Pancreas (tissue), 10 donors: ENCODE measurements around the gene PSME1. TPM values are rescaled to one million over a fixed set of nuclear protein-coding genes. Genes with fewer than 3 reads are reported as not detected.

Source experiments
- ATAC-seq, 4 donors: fragments of 200-7000 bp; cut with Tn5 transposase; one replicate each; pipeline versions ENCODE4 v1.8.0 to v1.9.1; 2020; ENCODE audit warnings: mild to moderate bottlenecking in 4 of 4, moderate library complexity in 4 of 4
- DNase-seq, 6 donors: peaks; one replicate each; pipeline ENCODE4 v3.0.0-alpha.2; 2020
- FAIRE-seq: peaks from 2 replicates; lab custom pipeline; 2012; peaks lifted over from hg19 to GRCh38; lab: Jason Lieb, UNC
- H3K27ac ChIP-seq, 4 donors: fragments of 200-600 bp; sonication (generic); 1 replicate in 3 of 4; 2 replicates in 1 of 4; pipeline versions ENCODE4 v1.5.0 to v1.8.0; 2020
- H3K27me3 ChIP-seq, 4 donors: fragments of 200-600 bp; one replicate each; pipeline ENCODE4 v1.8.0; 2021
- H3K36me3 ChIP-seq, 3 donors: fragments of 200-600 bp; sonication (generic) in 1 of 3; one replicate each; pipeline versions ENCODE4 v1.5.0 to v1.8.0; 2020 to 2021
- H3K4me1 ChIP-seq, 3 donors: fragments of 200-600 bp; one replicate each; pipeline ENCODE4 v1.8.0; 2021
- H3K4me3 ChIP-seq, 4 donors: fragments of 200-600 bp; sonication (generic) in 2 of 4; one replicate each; pipeline versions ENCODE4 v1.5.0 to v1.8.0; 2020 to 2021
- H3K9me3 ChIP-seq, 4 donors: fragments of 200-600 bp; one replicate each; pipeline ENCODE4 v1.8.0; 2021
- WGBS, 2 donors: extraction: QIAGEN DNeasy Blood & Tissue Kit; methylation state at CpG; one replicate each; pipeline ENCODE4 v1.1.7; 2013; 5-methylcytosine and 5-hydroxymethylcytosine counted together
- intact Hi-C, 3 donors: fragments of 100-400 bp; cut with DNase I; formaldehyde crosslinking; loops; one replicate each; pipeline versions ENCODE4 v1.11.1 to v1.14.2; 2022
- polyA plus RNA-seq, 2 donors: library from polyadenylated mRNA; stranded (reverse); fragments of 200-250 nt; gene quantifications; one replicate each; pipeline ENCODE4 v1.2.3, GENCODE V29; 2013
- total RNA-seq, 6 donors: library from RNA; stranded (reverse); fragmentation: NEBNext Ultra II Directional in 4 of 6; extraction: Animal tissue kit (Norgen Biotek cat#: 25700) in 4 of 6; gene quantifications; one replicate each; pipeline versions ENCODE4 v1.2.1 to v1.2.4, GENCODE V29; 2021 to 2023
- TF ChIP-seq, protein P1 (sequence below), 4 donors: fragments of 200-600 bp; sonication (generic) in 3 of 4; IDR thresholded peaks; one replicate each; pipeline versions ENCODE4 v1.5.0 to v1.8.0; 2021; ENCODE audit warnings: antibody characterized with exemption in 4 of 4
- donor health status: healthy with polysubstance abuse.
- donor health status: DM: no; HTN: no; CAD: no; lungs with moderate emphysema.
- donor health status: DM: no; HTN: no; CAD: no.
- donor health status: control.
- donor health status: control.
- donor health status: Bipolar disorder and iron deficiency.
- donor health status: DM: yes; HTN: yes; CAD: no.
- donor health status: DM: no; HTN: no; CAD: no.
- donor health status: DM: no; HTN: no; CAD: no.
- donor health status: DM: yes; HTN: yes; CAD: no.

PSME1 gene
- total and polyA plus RNA-seq, 8 donors, result 46.4 to 132 (median 84.6) TPM

DNA sequence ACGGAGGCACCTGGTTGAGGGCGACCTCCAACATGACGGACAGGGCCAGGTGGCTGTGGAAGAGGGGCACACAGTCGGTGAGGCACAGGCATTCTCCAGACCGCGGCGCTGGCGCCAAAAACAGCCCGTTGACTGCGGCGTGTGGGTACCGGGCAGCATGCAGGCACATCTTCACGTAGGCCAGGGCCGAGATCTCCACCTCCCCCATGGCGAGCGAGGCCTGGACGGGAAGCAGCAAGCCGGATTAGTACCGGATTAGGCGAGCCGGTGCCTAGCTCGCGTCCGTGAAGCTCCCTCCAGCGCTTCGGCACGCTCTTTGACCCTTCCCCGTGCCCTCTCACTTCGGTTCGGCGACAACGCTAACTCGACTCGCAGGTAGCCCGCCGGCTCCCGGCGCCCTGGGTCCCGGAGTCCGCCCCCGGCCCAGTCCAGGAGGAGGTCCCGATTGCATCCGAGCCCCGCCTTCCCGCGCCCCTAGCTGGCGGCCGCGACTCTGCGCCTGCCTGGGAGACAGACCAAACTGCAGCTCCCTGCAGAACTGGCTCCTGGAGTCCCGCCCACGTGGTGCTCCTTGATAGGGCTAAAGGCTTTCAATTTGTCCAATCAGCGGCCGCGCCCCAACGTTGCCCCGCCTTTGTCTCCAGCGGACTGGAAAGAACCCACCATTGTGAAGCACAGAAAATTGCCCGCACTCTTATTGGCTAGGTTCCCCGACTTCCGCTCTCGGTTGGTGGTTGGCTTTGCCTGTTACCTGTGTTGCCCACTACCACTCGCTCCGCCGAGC lies 5.3 kb downstream of the PSME1 start, which contains the start of gene EMC9:
TSS of gene EMC9 (minus strand) at position 495 of the 784 bp plus-strand sequence. CDS start at position 208, 287 bp downstream.
- intact Hi-C loops, result no loop called here
- Histone ChIP-seq H3K4me3 (peak within 1 kb of the TSS; percentile 63 to 70 (median 64)), H3K9me3 (no peaks in the 10 kb centered on the region), H3K27me3 (no peaks in the 10 kb centered on the region), H3K27ac (peak within 1 kb of the TSS; percentile 46 to 86 (median 82)), H3K4me1 (peaks cover 15 to 38% (median 25%) of the 10 kb centered on the region in 3 donors), H3K36me3 (peaks cover 0 to 20% (median 7%) of the 10 kb centered on the region in 3 donors)
- FAIRE-seq (no peak), ATAC-seq (peak; percentile 90 to 94 (median 91)), DNase-seq (peak; percentile 98 to 100 (median 100))
- TF ChIP-seq, protein P1, sequence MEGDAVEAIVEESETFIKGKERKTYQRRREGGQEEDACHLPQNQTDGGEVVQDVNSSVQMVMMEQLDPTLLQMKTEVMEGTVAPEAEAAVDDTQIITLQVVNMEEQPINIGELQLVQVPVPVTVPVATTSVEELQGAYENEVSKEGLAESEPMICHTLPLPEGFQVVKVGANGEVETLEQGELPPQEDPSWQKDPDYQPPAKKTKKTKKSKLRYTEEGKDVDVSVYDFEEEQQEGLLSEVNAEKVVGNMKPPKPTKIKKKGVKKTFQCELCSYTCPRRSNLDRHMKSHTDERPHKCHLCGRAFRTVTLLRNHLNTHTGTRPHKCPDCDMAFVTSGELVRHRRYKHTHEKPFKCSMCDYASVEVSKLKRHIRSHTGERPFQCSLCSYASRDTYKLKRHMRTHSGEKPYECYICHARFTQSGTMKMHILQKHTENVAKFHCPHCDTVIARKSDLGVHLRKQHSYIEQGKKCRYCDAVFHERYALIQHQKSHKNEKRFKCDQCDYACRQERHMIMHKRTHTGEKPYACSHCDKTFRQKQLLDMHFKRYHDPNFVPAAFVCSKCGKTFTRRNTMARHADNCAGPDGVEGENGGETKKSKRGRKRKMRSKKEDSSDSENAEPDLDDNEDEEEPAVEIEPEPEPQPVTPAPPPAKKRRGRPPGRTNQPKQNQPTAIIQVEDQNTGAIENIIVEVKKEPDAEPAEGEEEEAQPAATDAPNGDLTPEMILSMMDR (IDR thresholded peaks at IDR 0.05), result peak; percentile 29 to 59 (median 38)
- 0% methylated on average over 64 to 65 of the region's 65 CpGs for WGBS, 2 donors

DNA sequence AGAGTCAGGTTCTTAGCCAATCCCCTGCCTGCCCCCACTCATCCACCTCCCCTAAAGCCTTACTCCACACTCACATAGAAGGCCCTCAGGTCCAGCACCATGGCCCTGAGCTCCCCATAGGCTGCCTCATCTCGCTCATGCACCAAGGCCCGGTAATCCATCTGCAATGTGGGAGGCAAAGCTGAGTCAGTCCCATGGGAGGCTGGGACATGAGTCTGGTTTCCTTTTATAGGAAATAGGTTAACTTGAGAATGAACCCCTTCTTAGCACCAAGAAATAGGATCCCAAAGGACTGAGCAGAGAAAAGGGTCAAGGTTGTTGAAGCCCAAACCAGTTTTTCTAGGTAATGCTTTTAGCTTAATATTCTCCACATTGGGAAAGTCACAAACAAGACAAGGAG lies 7.5 kb downstream of the PSME1 start:
- intact Hi-C loops, result no loop called here
- Histone ChIP-seq H3K36me3 (peaks cover 0 to 8% (median under 1%) of the 10 kb centered on the region in 3 donors), H3K9me3 (no peaks in the 10 kb centered on the region), H3K27me3 (no peaks in the 10 kb centered on the region), H3K4me3 (no peak overlapping the region), H3K4me1 (peaks cover 8 to 35% (median 31%) of the 10 kb centered on the region in 3 donors), H3K27ac (no peak overlapping the region)
- 90 to 91% methylated on average over 2 of the region's 2 CpGs for WGBS, 2 donors
- no peak for ATAC-seq
- FAIRE-seq, result no peak
- no peak for DNase-seq
- TF ChIP-seq, protein P1 (IDR thresholded peaks at IDR 0.05), result no peak

DNA sequence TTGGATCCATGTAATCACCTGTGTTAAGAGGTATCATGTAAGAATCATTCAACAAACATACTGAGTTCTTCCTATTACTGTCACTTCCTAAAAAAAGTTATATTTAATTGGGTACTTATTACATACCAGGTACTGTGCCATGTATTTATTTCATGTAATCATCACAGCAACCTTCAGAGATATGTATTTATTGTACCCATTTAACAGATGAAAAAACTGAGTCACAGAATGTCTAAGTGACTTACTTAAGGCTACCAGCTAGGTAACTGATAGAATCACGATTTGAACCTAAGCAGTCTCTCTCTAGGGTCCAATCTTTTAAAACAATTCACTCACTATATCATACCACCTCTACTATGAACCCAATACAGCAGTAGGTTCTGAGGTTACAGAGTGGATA lies 8.5 kb downstream of the PSME1 start:
- H3K36me3 ChIP-seq, result peaks cover 0 to 6% (median 5%) of the 10 kb centered on the region in 3 donors
- H3K4me1 ChIP-seq, result peaks cover 8 to 36% (median 24%) of the 10 kb centered on the region in 3 donors
- H3K9me3 ChIP-seq, result no peaks in the 10 kb centered on the region
- H3K27ac ChIP-seq, result no peak overlapping the region
- no peaks in the 10 kb centered on the region for H3K27me3 ChIP-seq
- intact Hi-C loops, result no loop called here
- no peak for DNase-seq
- TF ChIP-seq, protein P1 (IDR thresholded peaks at IDR 0.05), result no peak
- WGBS, 2 donors, result 68 to 92% methylated on average over 1 of the region's 1 CpG
- no peak for ATAC-seq
- FAIRE-seq, result no peak
- no peak overlapping the region for H3K4me3 ChIP-seq

DNA sequence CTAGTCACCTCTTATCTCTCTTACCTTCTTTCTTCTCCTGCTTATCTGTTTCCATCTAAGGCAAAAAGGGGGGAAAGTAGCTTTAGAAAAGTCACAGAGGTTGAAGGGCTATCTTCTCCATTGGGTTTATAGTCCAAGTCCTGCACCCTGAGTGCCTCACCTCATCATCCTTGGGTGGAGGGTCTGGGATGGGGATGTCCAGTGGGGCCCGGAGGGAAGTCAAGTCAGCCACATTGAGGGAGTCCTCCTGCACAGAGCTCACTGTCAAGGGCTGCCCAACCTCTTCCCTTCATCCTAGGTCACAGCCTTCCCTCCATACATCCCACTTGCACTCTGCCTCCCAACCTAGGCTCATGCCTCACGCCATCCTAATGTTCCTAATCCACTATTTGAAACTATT lies 9.2 kb downstream of the PSME1 start:
- DNase-seq, result no peak
- intact Hi-C loops, result no loop called here
- H3K27me3 ChIP-seq, result no peaks in the 10 kb centered on the region
- H3K4me1 ChIP-seq, result peaks cover 8 to 28% (median 16%) of the 10 kb centered on the region in 3 donors
- peak overlapping the region in 3 of 4 donors; percentile 81 to 89 (median 87) for H3K27ac ChIP-seq
- no peak for ATAC-seq
- peaks cover 0 to 12% (median 12%) of the 10 kb centered on the region in 3 donors for H3K36me3 ChIP-seq
- 92 to 100% methylated on average over 2 of the region's 2 CpGs for WGBS, 2 donors
- peak overlapping the region in 1 of 4 donors; percentile 83 for H3K4me3 ChIP-seq
- no peaks in the 10 kb centered on the region for H3K9me3 ChIP-seq
- TF ChIP-seq, protein P1 (IDR thresholded peaks at IDR 0.05), result no peak
- FAIRE-seq, result no peak
